H1 (cell line): ENCODE results near the gene GRID1.

Experiments used
- CTCF ChIP-seq, 3 experiments: IDR thresholded peaks; 1 replicate in 2 of 3; 2 replicates in 1 of 3; pipeline versions ENCODE4 v1.5.1 to v1.6.1; 2011; ENCODE audit warnings: low read length in 3 of 3, mild to moderate bottlenecking in 3 of 3, inconsistent platforms in 2 of 3, low read depth in 1 of 3, moderate library complexity in 1 of 3; ENCODE audit not compliant: insufficient read depth in 1 of 3; ENCODE audit errors: control extremely low read depth in 1 of 3
- TAF1 ChIP-seq: IDR thresholded peaks from 2 replicates; pipeline ENCODE4 v1.6.1; 2011; ENCODE audit warnings: mild to moderate bottlenecking, low read depth, low read length

GRCh38 chr10:86373251-86373650 lies 6.7 kb upstream of the GRID1 start:
- TF ChIP-seq CTCF (IDR thresholded peaks at IDR 0.05; ENCODE audit: control extremely low read depth in 1 of 3, insufficient read depth in 1 of 3, low read depth in 1 of 3, low read length in 3 of 3) (no peak), TAF1 (no peak)
